KG1 (cell line): ENCODE data around the gene RTEL1.
"Not testable (repeated sequence)": the region's sequence is repeated elsewhere in the genome, so short reads cannot be mapped to it uniquely, and the experiment has no call there.

Experiments used
- DNase-seq: peaks from one replicate; lab custom pipeline; 2025; lab: John Stamatoyannopoulos, UW

Gene RTEL1

GRCh38 chr20:63657937-63658748 lies at the start of gene RTEL1:
RTEL1 (plus strand) TSS chr20:63658312; CDS start chr20:63659403, 1,091 bp downstream.
- DNase-seq, result peak; percentile 96

GRCh38 chr20:63610581-63611435 lies 47.3 kb upstream of the RTEL1 start:
- no peak for DNase-seq

GRCh38 chr20:63611646-63612045 lies 46.5 kb upstream of the RTEL1 start:
- DNase-seq, result no peak

- no peak for DNase-seq
These were observed 45.7 kb upstream of the RTEL1 start for GRCh38 chr20:63612276-63612931.

- DNase-seq, result not testable (repeated sequence)
These were observed 44.1 kb upstream of the RTEL1 start for GRCh38 chr20:63613863-63614594.

- DNase-seq, result no peak
These were observed 40.8 kb upstream of the RTEL1 start for GRCh38 chr20:63617092-63617875.

- DNase-seq, result no peak
These were observed 40.2 kb upstream of the RTEL1 start for GRCh38 chr20:63617876-63618265.

- no peak for DNase-seq
These were observed 39.7 kb upstream of the RTEL1 start for GRCh38 chr20:63618291-63618980.

- no peak for DNase-seq
These were observed 39.0 kb upstream of the RTEL1 start for GRCh38 chr20:63619086-63619485.

GRCh38 chr20:63619505-63619904 lies 38.6 kb upstream of the RTEL1 start:
- no peak for DNase-seq

- no peak for DNase-seq
These were observed 37.1 kb upstream of the RTEL1 start for GRCh38 chr20:63620991-63621390.

GRCh38 chr20:63622096-63622495 lies 36.0 kb upstream of the RTEL1 start:
- no peak for DNase-seq

- no peak for DNase-seq
These were observed 35.4 kb upstream of the RTEL1 start for GRCh38 chr20:63622732-63623131.

- DNase-seq, result no peak
These were observed 33.6 kb upstream of the RTEL1 start for GRCh38 chr20:63624486-63624885.

GRCh38 chr20:63625771-63626423 lies 32.2 kb upstream of the RTEL1 start:
- no peak for DNase-seq

- DNase-seq, result no peak
These were observed 31.5 kb upstream of the RTEL1 start, which contains the start of gene GMEB2 for GRCh38 chr20:63626424-63627128. GMEB2 (minus strand) TSS chr20:63627101; CDS start chr20:63619397, 7,704 bp downstream.

GRCh38 chr20:63627129-63627750 lies 30.9 kb upstream of the RTEL1 start:
- peak; percentile 90 for DNase-seq

- no peak for DNase-seq
These were observed 30.3 kb upstream of the RTEL1 start for GRCh38 chr20:63627751-63628245.
